ENCODE data around the gene CEACAM21.

CEACAM21 gene

DNA sequence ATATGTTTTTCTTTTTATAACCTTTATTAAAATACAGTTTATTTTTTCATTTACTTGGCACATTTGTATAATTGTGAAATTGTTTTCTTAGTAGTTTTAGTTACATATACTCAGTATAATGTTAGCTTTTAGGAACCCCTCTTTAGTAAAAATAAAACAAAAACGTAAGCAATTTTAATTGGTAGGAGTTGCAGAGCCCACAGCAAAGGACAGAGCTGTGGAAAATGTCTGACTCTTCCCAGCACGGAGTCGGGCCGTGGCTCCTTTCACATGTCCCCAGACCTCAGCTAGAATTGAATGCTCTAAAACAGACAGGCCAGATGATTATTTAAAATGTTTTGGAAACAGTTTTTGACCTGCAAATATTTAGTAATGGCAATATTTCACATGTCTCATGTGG is 27.9 kb upstream of the CEACAM21 start:
- H3K36me3 ChIP-seq (ENCODE audit: control insufficient read depth in 5 of 5, insufficient read depth in 5 of 5, low read length in 5 of 5): no peaks in the 10 kb centered on the region
- no peak overlapping the region for H3K4me3 ChIP-seq (ENCODE audit: low read depth in 1 of 5, low read length in 5 of 5)
- peaks cover 0 to 9% (median 4%) of the 10 kb centered on the region in 5 donors for H3K27me3 ChIP-seq (ENCODE audit: control insufficient read depth in 5 of 5, insufficient read depth in 4 of 5, low read length in 5 of 5)
- peak overlapping the region; percentile 69 for H3K27ac ChIP-seq (ENCODE audit: low read depth, low read length)
- H3K9ac ChIP-seq (ENCODE audit: low read length in 5 of 5): no peak overlapping the region
- no peaks in the 10 kb centered on the region for H3K9me3 ChIP-seq (ENCODE audit: control insufficient read depth in 5 of 5, low read length in 5 of 5)
- peaks cover 0 to 59% (median 18%) of the 10 kb centered on the region in 5 donors for H3K4me1 ChIP-seq (ENCODE audit: control insufficient read depth in 5 of 5, insufficient read depth in 5 of 5, low read length in 5 of 5)

DNA sequence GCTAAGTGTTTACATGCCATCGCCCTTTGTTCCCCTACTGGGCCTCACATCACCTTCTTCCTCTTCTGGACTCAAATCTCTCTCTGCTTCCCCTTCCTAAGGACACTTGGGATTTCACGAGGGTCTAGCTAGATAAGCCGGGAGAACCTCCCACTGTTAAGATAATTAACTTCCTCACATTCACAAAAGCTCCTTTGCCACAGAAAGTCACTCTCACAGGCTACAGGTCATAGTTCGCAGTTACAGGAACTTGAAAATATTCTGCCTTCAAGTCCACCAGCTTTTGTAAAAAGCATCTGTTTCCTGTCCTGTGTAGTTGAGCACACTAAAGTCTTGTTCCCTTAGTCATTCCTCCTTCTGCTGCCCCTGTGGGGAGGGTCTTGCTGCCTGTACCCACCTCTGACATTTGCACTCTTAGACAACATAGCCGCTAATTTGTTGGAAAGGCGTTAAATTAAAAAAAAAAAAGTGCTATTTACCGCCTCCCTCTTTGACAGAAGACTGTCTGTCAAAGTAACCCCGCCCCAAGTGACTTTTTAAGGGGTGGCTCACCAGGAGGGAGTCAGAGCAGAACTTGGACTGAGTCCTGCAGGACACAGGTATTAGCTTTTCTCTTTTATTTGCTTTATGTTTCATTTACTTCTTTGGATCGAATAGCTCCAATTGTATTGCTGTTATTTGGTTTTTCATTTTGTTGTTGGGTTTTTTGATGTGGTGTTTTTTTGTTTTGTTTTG is 26.8 kb upstream of the CEACAM21 start:
- H3K36me3 ChIP-seq (ENCODE audit: control insufficient read depth in 5 of 5, insufficient read depth in 5 of 5, low read length in 5 of 5): no peaks in the 10 kb centered on the region
- peak overlapping the region; percentile 69 for H3K27ac ChIP-seq (ENCODE audit: low read depth, low read length)
- peaks cover 0 to 9% (median 4%) of the 10 kb centered on the region in 5 donors for H3K27me3 ChIP-seq (ENCODE audit: control insufficient read depth in 5 of 5, insufficient read depth in 4 of 5, low read length in 5 of 5)
- H3K9me3 ChIP-seq (ENCODE audit: control insufficient read depth in 5 of 5, low read length in 5 of 5): peaks cover 0 to 3% (median 0%) of the 10 kb centered on the region in 5 donors
- H3K4me1 ChIP-seq (ENCODE audit: control insufficient read depth in 5 of 5, insufficient read depth in 5 of 5, low read length in 5 of 5): peaks cover 0 to 61% (median 18%) of the 10 kb centered on the region in 5 donors
- H3K9ac ChIP-seq (ENCODE audit: low read length in 5 of 5): peak overlapping the region in 2 of 5 donors; percentile 33 to 53
- H3K4me3 ChIP-seq (ENCODE audit: low read depth in 1 of 5, low read length in 5 of 5): peak overlapping the region in 4 of 5 donors; percentile 35 to 56 (median 54)

GRCh38 chr19:41549884-41550283 is 26.1 kb upstream of the CEACAM21 start:
- Histone ChIP-seq H3K27me3 (ENCODE audit: control insufficient read depth in 5 of 5, insufficient read depth in 4 of 5, low read length in 5 of 5) (peaks cover 0 to 9% (median 4%) of the 10 kb centered on the region in 5 donors), H3K9me3 (ENCODE audit: control insufficient read depth in 5 of 5, low read length in 5 of 5) (peaks cover 0 to 3% (median 0%) of the 10 kb centered on the region in 5 donors), H3K4me1 (ENCODE audit: control insufficient read depth in 5 of 5, insufficient read depth in 5 of 5, low read length in 5 of 5) (peaks cover 0 to 61% (median 18%) of the 10 kb centered on the region in 5 donors), H3K36me3 (ENCODE audit: control insufficient read depth in 5 of 5, insufficient read depth in 5 of 5, low read length in 5 of 5) (no peaks in the 10 kb centered on the region), H3K27ac (ENCODE audit: low read depth, low read length) (peak overlapping the region; percentile 69), H3K4me3 (ENCODE audit: low read depth in 1 of 5, low read length in 5 of 5) (peak overlapping the region in 4 of 5 donors; percentile 35 to 56 (median 54)), H3K9ac (ENCODE audit: low read length in 5 of 5) (peak overlapping the region in 1 of 5 donors; percentile 53)

DNA sequence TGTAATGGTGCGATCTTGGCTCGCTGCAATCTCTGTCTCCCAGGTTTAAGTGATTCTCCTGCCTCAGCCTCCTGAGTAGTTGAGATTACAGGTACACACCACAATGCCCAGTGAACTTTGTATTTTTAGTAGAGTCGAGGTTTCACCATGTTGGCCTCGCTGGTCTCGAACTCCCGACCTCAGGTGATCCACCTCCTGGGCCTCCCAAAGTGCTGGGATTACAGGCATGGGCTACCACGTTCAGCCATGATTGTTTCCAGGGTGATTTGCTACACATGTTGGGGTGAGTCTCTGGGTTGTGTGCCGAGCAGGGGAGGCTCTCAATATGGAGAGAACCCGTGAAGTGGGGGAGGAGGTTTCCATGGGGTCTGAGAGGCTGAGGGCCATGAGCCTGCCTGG is 24.8 kb upstream of the CEACAM21 start:
- H3K4me3 ChIP-seq (ENCODE audit: low read depth in 1 of 5, low read length in 5 of 5): peak overlapping the region in 1 of 5 donors; percentile 53
- H3K4me1 ChIP-seq (ENCODE audit: control insufficient read depth in 5 of 5, insufficient read depth in 5 of 5, low read length in 5 of 5): peaks cover 0 to 61% (median 12%) of the 10 kb centered on the region in 5 donors
- peaks cover 0 to 3% (median 0%) of the 10 kb centered on the region in 5 donors for H3K9me3 ChIP-seq (ENCODE audit: control insufficient read depth in 5 of 5, low read length in 5 of 5)
- H3K27me3 ChIP-seq (ENCODE audit: control insufficient read depth in 5 of 5, insufficient read depth in 4 of 5, low read length in 5 of 5): peaks cover 0 to 9% (median 4%) of the 10 kb centered on the region in 5 donors
- no peak overlapping the region for H3K27ac ChIP-seq (ENCODE audit: low read depth, low read length)
- no peaks in the 10 kb centered on the region for H3K36me3 ChIP-seq (ENCODE audit: control insufficient read depth in 5 of 5, insufficient read depth in 5 of 5, low read length in 5 of 5)
- no peak overlapping the region for H3K9ac ChIP-seq (ENCODE audit: low read length in 5 of 5)

GRCh38 chr19:41551711-41552110 is 24.3 kb upstream of the CEACAM21 start:
- H3K9ac ChIP-seq (ENCODE audit: low read length in 5 of 5): peak overlapping the region in 1 of 5 donors; percentile 16
- H3K36me3 ChIP-seq (ENCODE audit: control insufficient read depth in 5 of 5, insufficient read depth in 5 of 5, low read length in 5 of 5): no peaks in the 10 kb centered on the region
- peaks cover 0 to 3% (median 0%) of the 10 kb centered on the region in 5 donors for H3K9me3 ChIP-seq (ENCODE audit: control insufficient read depth in 5 of 5, low read length in 5 of 5)
- H3K4me1 ChIP-seq (ENCODE audit: control insufficient read depth in 5 of 5, insufficient read depth in 5 of 5, low read length in 5 of 5): peaks cover 0 to 56% (median 7%) of the 10 kb centered on the region in 5 donors
- no peak overlapping the region for H3K27ac ChIP-seq (ENCODE audit: low read depth, low read length)
- H3K4me3 ChIP-seq (ENCODE audit: low read depth in 1 of 5, low read length in 5 of 5): peak overlapping the region in 1 of 5 donors; percentile 36
- peaks cover 0 to 7% (median 4%) of the 10 kb centered on the region in 5 donors for H3K27me3 ChIP-seq (ENCODE audit: control insufficient read depth in 5 of 5, insufficient read depth in 4 of 5, low read length in 5 of 5)

- no peak overlapping the region for H3K9ac ChIP-seq (ENCODE audit: low read length in 5 of 5)
- H3K36me3 ChIP-seq (ENCODE audit: control insufficient read depth in 5 of 5, insufficient read depth in 5 of 5, low read length in 5 of 5): no peaks in the 10 kb centered on the region
- H3K4me1 ChIP-seq (ENCODE audit: control insufficient read depth in 5 of 5, insufficient read depth in 5 of 5, low read length in 5 of 5): peaks cover 0 to 52% (median 5%) of the 10 kb centered on the region in 5 donors
- H3K4me3 ChIP-seq (ENCODE audit: low read depth in 1 of 5, low read length in 5 of 5): no peak overlapping the region
- H3K27me3 ChIP-seq (ENCODE audit: control insufficient read depth in 5 of 5, insufficient read depth in 4 of 5, low read length in 5 of 5): peaks cover 0 to 4% (median 2%) of the 10 kb centered on the region in 5 donors
- H3K9me3 ChIP-seq (ENCODE audit: control insufficient read depth in 5 of 5, low read length in 5 of 5): peaks cover 0 to 3% (median 0%) of the 10 kb centered on the region in 5 donors
- no peak overlapping the region for H3K27ac ChIP-seq (ENCODE audit: low read depth, low read length)
Measured at GRCh38 chr19:41552558-41552957, 23.4 kb upstream of the CEACAM21 start.

DNA sequence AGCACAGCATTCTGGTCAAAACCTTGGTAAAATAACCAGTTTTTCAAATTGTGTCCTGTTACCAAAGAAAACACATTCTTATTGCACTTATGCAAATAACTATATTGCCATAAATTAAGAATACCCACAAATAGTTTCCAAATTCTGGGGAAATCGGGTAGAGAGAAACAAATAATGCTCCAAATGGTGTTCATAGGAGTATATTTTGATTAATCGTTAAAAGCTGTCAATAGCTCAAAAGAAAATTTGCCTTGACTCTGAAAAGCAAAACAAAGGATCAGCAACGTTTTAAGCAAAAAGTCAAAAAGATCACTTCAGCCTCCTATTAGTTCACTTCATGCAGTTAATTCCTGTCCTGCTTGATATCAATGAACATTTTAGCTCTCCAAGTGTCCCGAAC is 22.2 kb upstream of the CEACAM21 start:
- Histone ChIP-seq H3K4me3 (ENCODE audit: low read depth in 1 of 5, low read length in 5 of 5) (no peak overlapping the region), H3K4me1 (ENCODE audit: control insufficient read depth in 5 of 5, insufficient read depth in 5 of 5, low read length in 5 of 5) (peaks cover 0 to 46% (median 7%) of the 10 kb centered on the region in 5 donors), H3K27ac (ENCODE audit: low read depth, low read length) (no peak overlapping the region), H3K9ac (ENCODE audit: low read length in 5 of 5) (no peak overlapping the region), H3K36me3 (ENCODE audit: control insufficient read depth in 5 of 5, insufficient read depth in 5 of 5, low read length in 5 of 5) (no peaks in the 10 kb centered on the region), H3K9me3 (ENCODE audit: control insufficient read depth in 5 of 5, low read length in 5 of 5) (peaks cover 0 to 3% (median 0%) of the 10 kb centered on the region in 5 donors), H3K27me3 (ENCODE audit: control insufficient read depth in 5 of 5, insufficient read depth in 4 of 5, low read length in 5 of 5) (peaks cover 0 to 4% (median 0%) of the 10 kb centered on the region in 5 donors)

DNA sequence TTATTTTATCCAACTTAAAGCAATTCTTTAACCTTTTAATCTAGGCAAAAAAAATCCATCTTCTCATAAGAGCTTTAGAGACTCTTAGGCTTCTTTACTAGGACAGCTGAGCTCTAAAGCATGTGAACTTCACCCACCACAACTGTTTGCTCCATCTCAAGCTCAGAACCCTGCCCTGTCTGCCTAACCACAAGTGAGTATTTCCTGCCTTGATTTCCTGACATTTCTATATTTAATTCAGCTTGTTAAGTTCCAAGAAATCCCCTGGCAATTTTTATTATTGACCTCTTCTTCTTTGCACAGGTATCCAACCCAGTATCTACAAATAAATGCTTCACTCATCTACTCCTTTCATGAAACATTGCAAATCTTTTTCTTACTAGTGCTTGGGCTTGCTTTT is 21.1 kb upstream of the CEACAM21 start:
- Histone ChIP-seq H3K4me3 (ENCODE audit: low read depth in 1 of 5, low read length in 5 of 5) (no peak overlapping the region), H3K9ac (ENCODE audit: low read length in 5 of 5) (no peak overlapping the region), H3K27ac (ENCODE audit: low read depth, low read length) (peak overlapping the region; percentile 15), H3K4me1 (ENCODE audit: control insufficient read depth in 5 of 5, insufficient read depth in 5 of 5, low read length in 5 of 5) (peaks cover 0 to 39% (median 7%) of the 10 kb centered on the region in 5 donors), H3K27me3 (ENCODE audit: control insufficient read depth in 5 of 5, insufficient read depth in 4 of 5, low read length in 5 of 5) (peaks cover 0 to 4% (median 0%) of the 10 kb centered on the region in 5 donors), H3K36me3 (ENCODE audit: control insufficient read depth in 5 of 5, insufficient read depth in 5 of 5, low read length in 5 of 5) (no peaks in the 10 kb centered on the region), H3K9me3 (ENCODE audit: control insufficient read depth in 5 of 5, low read length in 5 of 5) (peaks cover 0 to 3% (median 0%) of the 10 kb centered on the region in 5 donors)

GRCh38 chr19:41555748-41556147 is 20.2 kb upstream of the CEACAM21 start:
- H3K27ac ChIP-seq (ENCODE audit: low read depth, low read length): no peak overlapping the region
- H3K27me3 ChIP-seq (ENCODE audit: control insufficient read depth in 5 of 5, insufficient read depth in 4 of 5, low read length in 5 of 5): peaks cover 0 to 4% (median 0%) of the 10 kb centered on the region in 5 donors
- no peaks in the 10 kb centered on the region for H3K36me3 ChIP-seq (ENCODE audit: control insufficient read depth in 5 of 5, insufficient read depth in 5 of 5, low read length in 5 of 5)
- H3K4me3 ChIP-seq (ENCODE audit: low read depth in 1 of 5, low read length in 5 of 5): no peak overlapping the region
- H3K4me1 ChIP-seq (ENCODE audit: control insufficient read depth in 5 of 5, insufficient read depth in 5 of 5, low read length in 5 of 5): peaks cover 0 to 38% (median 7%) of the 10 kb centered on the region in 5 donors
- peaks cover 0 to 3% (median 0%) of the 10 kb centered on the region in 5 donors for H3K9me3 ChIP-seq (ENCODE audit: control insufficient read depth in 5 of 5, low read length in 5 of 5)
- H3K9ac ChIP-seq (ENCODE audit: low read length in 5 of 5): no peak overlapping the region
